ENCODE results near the gene TNFRSF6B.
A peak's percentile ranks its signal among the peaks of the same experiment; 100 is the strongest.

The TNFRSF6B gene

GRCh38 chr20:63740070-63740626, 43.7 kb downstream of the TNFRSF6B start:
- peak; percentile 48 for DNase-seq

- peak; percentile 41 for DNase-seq
Observed at GRCh38 chr20:63740627-63741353, 44.3 kb downstream of the TNFRSF6B start.

- DNase-seq, result no peak
Observed at GRCh38 chr20:63741354-63741675, 44.9 kb downstream of the TNFRSF6B start.

- DNase-seq, result no peak
Observed at GRCh38 chr20:63741676-63742380, 45.4 kb downstream of the TNFRSF6B start.

- DNase-seq, result no peak
Observed at GRCh38 chr20:63742381-63743024, 46.1 kb downstream of the TNFRSF6B start.

GRCh38 chr20:63743210-63743970, 46.9 kb downstream of the TNFRSF6B start:
- no peak for DNase-seq

- DNase-seq, result no peak
Observed at GRCh38 chr20:63744158-63744557, 47.7 kb downstream of the TNFRSF6B start.

GRCh38 chr20:63744574-63745423, 48.3 kb downstream of the TNFRSF6B start:
- DNase-seq, result no peak

GRCh38 chr20:63745424-63745805, 49.0 kb downstream of the TNFRSF6B start:
- no peak for DNase-seq

GRCh38 chr20:63745961-63746731, 49.7 kb downstream of the TNFRSF6B start:
- no peak for DNase-seq

- DNase-seq, result no peak
Observed at GRCh38 chr20:63746751-63747315, 50.4 kb downstream of the TNFRSF6B start.

GRCh38 chr20:63747622-63748069, 51.2 kb downstream of the TNFRSF6B start:
- no peak for DNase-seq
